Mesenteric fat pad (tissue), 1 donor: Measurements from ENCODE around the gene TAGLN3. TPM values are rescaled to one million over a fixed set of nuclear protein-coding genes. Genes with fewer than 3 reads are reported as not detected.
"Not testable (repeated sequence)": the region's sequence is repeated elsewhere in the genome, so short reads cannot be mapped to it uniquely, and the experiment has no call there.

Experiments used
- DNase-seq: peaks from one replicate; pipeline ENCODE4 v3.0.0-alpha.2; 2020; ENCODE audit warnings: low spot score
- total RNA-seq: library from RNA; stranded (reverse); fragmentation: NEBNext Ultra II Directional; extraction: Animal tissue kit (Norgen Biotek cat#: 25700); gene quantifications from one replicate; pipeline ENCODE4 v1.2.1, GENCODE V29; 2021
- donor health status: DM: yes; HTN: yes; CAD: no.

Gene TAGLN3
- total RNA-seq, 1 donor from 2014 or later, result not detected

DNA sequence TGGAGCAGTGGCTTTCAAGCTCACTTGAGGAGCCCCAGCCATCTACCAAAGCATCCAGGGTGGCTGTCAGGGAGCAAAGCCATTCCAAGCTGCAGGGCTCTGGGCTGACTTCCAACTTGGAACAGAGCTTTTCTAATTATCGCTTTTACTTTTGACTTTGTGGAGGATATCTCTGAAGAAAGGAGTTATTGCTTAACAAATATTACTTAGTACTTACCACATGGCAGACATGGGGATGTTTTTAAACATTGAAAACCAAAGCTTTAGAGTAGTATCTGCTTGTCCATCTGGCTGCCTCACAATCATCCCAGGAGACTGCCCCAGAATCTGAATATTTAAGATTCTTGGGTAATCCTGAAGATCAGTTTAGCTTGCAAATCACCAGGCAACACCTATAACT, 8.9 kb downstream of the TAGLN3 start:
- no peak for DNase-seq

DNA sequence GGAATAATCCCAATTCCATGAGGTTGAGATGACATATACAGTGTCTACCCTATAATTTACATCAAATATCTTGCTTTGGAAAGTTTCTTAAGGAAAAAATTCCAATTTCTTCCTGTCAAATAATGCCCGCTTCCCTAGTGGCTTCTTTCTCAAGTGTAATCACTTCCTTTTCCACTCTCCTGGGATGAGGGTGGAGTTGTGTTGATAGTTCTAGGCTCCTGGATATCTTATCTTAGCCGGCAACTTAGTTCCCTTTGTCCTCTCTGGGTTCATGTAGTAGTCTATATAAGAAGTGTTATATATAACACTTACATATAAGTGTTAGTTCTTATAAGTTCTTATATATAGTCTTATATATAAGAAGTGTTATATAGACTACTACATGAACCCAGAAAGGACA, 10.9 kb downstream of the TAGLN3 start:
- DNase-seq, result no peak

DNA sequence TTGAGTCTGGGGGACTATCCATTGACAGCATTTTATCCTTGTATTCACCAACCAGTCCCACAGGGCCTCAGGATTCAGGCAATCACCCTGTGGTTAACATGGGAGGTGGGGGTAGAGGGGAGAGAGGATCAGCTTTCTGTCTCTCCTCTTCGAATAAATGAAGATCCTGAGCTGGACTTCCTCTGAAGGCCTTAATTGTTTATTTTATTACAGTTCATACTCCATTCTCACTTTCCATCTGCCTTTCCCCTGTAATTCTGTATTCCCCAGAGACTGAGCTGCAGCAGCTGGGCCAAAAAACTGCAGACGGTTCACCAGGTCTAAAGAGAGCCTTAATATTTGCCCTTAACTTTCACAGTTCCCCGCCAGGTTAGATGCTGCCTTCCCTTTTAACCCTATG, 11.9 kb downstream of the TAGLN3 start:
- DNase-seq, result no peak

DNA sequence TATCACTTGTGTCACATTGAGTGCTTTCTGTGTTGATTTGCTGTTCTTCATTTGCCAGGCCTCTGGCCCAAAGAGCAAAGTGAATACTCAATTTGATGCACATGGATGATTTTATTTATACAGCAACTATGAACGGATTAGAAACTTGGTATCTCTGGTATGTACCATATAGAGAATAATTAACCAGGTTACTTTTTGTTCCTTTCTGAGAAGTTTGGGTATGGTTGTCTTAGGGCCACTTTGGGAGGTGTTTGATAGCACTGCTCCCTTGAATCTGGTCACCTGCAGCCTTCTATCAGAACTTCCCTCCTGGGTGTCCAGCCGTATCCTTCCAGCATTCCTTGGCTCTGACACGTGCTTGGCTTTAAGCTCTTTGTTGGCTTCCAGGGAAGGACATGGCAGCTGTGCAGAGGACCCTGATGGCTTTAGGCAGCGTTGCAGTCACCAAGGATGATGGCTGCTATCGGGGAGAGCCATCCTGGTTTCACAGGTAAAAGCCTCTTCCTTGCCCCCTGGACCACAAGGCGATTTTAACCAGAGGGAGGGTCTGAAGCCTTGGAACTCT, 12.7 kb downstream of the TAGLN3 start:
- no peak for DNase-seq

DNA sequence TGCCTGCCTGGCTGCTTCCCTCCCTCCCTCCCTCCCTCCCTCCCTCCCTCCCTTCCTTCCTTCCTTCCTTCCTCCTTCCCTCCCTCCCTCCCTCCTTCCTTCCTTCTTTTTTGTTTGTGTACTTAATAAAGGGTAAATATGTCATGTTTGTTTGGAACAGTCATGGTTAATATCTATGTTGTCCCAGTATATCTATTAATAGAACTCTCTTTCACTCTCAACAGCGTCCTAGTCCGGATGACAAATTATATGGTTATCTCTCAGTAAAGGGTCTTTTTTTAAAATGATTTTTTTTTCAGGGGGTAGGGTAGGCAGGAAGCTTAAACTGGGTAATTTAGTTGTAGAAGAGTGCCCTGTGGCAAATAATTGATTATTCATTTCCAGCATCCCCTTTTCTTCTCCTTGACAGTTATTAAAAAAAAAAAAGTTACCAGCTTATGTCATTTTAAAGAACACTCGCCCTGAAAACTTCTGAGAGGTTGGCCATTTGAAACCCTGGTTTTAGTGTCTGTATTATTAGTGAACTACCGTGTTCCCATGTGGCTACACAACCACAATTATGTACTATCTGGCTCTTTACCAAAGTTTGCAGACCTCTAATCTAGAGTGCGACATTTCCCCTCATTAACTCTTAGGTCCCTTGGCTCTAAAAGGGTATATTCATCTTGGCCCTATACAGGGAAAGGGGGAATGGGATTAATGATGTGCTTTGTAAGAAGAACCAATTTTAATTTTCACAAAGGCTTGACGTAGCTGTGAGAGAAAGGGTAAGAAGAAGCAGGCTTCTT, 13.7 kb downstream of the TAGLN3 start:
- DNase-seq, result no peak

DNA sequence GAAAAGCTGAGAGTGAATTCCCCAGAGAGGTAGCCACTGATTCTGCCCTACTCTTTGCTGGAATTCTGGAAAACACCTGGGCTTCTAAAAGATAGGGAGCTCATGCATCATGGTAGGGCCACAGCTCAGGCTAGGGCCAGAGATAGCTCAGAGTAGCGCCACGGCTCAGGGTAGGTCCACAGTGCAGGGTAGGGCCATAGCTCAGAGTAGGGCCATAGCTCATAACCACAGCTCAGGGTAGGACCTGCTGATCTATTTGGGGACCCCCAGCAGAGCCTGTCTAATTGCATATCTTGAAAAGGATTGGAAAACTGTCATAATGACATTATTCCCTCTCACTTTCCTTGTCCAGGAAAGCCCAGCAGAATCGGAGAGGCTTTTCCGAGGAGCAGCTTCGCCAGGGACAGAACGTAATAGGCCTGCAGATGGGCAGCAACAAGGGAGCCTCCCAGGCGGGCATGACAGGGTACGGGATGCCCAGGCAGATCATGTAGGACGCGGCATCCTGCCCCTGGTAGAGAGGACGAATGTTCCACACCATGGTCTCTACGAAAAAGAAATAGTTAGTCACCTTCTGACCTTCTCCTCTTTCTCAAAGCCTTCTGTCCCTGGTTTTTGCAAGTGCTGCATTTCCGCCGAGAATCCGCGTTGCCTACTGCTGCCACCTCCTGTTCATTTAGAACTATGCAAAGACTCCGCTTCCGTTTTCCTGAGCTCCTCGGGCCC, 14.5 kb downstream of the TAGLN3 start:
- no peak for DNase-seq

DNA sequence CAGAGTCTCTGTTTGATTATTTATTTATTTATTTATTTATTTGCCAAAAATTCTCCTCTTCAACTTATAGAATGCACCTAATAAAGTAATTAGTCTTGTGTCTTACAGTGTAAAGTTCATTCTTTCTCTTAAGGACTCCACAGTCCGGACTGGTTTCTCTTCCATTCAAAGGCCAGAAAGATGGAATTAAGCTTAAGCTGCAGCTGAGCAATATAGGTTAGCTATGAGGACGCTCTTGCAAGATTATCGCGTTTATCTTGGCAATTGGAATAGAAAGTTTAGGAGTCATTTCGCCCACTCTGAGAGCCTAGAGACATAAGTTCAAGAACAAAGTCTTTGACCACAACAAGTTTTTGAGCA, 15.0 kb downstream of the TAGLN3 start:
- DNase-seq, result no peak

DNA sequence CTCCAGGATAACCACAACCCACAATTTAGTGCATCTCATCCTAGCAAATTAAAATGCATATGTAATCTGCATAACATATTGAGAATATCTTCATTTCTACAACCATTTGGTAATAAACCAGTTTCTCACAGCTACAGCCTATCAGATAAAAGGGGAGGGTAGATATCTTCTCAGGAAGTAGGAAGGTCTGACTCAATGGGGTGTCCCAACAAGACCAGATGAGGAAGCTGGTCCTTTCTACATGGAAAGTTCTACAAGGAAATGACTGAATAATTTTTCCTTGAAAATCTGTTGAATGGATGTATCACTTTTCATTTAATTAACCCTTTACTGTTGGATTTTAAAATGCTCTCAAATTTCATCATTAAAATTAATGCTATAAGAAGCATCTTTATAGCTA, 18.4 kb downstream of the TAGLN3 start:
- DNase-seq, result no peak

DNA sequence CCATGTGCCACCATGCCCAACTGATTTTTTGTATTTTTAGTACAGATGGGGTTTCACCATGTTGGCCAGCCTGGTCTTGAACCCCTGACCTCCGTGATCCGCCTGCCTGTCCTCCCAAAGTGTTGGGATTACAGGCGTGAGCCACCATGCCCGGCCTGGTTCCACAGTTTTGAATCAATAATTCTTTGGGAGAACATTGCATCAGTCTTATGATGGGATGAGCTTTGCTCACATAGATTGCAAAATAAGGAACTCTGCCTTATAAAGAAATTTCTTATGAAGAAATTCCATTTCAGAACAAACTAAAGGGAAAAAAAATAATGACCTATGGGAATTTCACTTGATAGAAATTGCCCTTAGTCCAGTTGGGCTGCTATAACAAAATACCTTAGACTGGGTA, 20.0 kb downstream of the TAGLN3 start:
- no peak for DNase-seq

DNA sequence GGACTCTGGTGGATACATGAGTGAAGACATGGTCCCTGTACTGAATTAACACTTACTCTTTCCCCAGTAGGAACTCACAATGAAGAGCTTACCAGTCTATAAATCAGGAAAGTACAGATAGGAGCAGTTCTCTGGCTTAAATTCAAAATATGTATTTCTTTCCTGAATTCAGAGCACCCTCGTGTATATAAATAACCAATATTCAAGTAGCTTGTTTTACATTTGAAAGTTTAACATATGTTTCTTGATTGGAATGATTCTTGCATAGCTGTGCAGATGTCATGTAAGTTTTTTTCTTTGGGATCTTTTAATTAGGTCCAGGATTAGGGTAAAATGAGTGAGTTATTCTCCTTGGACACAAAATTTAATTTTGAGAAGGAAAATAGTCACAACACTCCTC, 21.0 kb downstream of the TAGLN3 start:
- DNase-seq, result no peak

DNA sequence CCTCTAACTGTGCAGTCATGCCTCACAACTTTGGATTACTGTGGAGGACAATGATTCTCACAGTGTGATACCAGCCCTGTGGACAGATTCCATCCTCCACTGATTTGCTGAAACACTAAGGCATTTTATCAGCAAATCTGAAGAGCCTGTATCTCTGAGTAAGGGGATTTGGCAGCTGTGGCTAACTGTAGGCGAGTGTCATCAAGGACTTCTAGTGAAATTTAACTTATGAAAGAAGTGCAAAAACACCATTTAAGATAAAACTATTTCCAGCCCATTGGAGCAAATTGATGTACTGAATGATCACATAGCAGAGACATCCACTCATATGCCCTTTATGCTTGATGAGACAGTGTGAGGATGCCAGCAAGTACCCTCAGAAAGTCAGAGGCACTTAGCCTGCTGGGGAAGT, 22.0 kb downstream of the TAGLN3 start:
- DNase-seq, result no peak

DNA sequence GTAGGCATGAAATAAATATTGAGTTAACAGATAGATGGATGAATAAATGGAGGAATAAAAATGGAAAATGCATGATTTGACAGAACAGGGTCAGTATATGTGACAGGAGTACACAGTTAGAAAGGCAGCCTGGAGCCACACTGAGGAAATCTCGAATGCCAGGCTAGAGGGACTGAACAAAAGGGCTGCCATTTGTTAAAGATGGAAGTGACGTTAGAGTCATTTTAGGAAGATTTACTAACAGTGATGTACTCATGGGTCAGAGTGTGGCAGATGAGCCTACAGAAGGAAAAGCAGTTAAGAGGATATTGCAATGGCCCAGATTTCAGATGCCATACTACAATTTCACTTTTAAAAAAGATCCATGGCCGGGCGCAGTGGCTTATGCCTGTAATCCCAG, 28.4 kb downstream of the TAGLN3 start:
- no peak for DNase-seq

DNA sequence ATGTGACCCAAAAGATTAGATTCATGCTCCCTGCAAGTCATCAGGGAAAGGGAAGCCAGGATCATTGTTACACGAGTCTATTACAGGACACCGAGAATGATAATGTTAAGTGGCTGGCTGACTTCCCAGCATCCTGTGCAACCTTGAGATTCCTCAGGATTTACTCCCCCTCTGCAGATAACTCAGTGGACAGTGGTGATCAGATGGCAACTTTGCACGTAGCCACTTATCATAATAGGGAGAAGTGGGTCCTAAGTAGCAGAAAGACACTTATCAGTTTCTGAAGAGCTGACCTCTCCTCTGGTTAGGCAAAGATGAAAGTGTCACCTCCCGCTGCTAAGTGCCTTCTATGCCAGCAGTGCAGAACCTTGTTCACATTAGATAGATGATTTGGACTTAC, 29.1 kb downstream of the TAGLN3 start:
- DNase-seq, result no peak

DNA sequence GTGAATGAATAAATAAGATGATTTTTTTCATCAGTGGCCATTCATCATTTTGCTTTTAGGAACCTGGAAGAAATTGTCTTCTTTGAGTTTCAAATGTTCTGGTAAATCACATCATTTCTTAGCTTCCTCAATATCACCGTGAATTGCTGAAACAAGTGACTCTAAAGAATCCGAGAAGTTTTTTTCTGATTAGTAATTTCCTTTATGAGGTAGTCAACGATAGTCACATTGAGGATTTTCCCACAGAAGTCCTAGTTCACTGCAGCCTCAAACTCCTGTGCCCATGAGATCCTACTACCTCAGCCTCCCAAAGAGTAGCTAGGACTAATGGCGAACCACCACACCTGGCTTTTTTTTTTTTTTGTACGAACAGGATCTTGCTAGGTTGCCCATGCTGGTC, 32.2 kb downstream of the TAGLN3 start:
- DNase-seq, result no peak

DNA sequence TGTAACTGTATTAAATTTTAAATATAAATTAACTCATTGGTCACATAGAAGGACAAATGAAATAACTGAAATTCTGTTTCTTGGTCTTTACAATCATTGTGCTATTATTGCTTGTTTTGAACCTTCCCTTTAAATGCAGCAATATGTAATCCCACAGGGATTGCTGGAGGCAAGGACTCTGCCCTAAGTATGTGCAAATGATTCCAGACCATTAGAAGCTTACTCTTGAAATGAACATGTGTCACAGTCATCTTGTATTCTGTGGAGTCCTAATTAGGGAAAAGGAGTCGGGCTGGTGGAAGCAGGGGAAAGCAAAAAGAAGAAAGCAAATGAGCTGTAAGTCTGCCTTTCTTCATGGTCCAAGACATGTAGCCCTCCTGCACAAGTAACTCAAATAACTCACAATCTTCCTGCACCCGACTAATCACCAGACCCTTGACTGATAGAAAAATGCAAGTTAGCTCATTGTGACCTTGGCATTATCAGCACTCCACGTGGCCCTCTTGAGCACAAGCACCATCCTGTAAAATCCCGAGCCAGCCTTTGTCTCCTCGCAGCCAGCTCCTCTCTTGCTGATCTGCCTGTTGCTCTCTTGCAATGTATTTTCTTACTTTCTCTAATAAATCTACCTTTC, 33.5 kb downstream of the TAGLN3 start:
- no peak for DNase-seq

DNA sequence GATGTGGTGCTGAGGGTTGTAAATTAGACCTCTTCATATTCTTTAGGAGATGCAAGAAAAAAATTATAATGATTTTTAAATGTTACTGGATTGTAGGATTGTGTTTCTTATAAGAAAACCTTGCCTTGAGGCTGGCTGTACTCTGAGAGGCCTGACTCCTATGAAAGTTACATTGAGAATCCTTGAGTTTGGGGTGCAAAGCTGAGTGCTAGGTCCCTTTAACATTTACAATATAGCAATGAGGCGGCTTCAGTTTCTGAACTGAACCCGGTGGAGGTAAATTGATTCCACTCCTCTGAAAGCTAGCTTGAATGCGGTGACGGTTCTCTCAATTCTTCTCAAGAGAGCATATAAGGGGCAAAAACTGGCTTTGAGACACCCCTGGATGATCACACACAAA, 35.7 kb downstream of the TAGLN3 start, which contains the start of gene TMPRSS7:
Gene TMPRSS7, plus strand, starts transcription at position 301 of the 400 bp plus-strand sequence. CDS start 110 bp downstream, outside the sequence.
- no peak for DNase-seq

DNA sequence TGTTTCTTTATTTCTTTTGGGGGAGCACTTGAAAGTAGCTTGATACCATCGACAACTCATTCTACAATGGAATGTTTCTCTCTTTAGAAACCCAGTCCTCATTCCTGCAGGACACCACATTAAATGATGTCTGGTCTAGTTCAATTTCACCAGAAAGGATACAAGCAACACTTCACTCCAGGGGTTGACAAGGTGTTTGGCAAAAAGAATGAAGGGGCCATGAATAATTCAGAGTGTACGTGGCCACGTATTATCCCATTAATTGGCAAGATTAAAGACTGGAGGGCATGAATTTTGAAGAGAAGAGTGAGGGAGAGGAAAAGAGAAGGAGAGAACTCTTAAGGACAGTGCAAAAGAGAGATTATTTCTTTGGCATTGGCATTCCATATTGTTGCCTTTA, 36.5 kb downstream of the TAGLN3 start:
- no peak for DNase-seq

DNA sequence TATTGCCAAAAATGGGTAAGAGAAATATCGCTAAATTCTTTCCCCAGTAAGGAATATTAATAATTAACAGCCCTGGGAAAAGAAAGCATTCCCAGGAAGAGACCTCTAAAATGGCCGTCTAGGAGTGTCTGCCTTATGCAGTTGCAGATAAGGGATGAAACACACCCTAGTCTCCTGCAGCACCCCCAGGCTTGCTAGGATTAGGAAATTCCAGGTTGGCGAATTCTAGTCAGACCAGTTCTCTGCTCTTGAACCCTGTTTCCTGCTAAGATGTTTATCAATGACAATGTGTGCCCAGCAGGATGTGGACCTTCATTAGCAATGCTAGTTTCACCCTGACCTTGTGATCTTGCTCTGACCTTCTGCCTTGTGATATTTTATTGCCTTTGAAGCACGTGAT, 38.5 kb downstream of the TAGLN3 start:
- DNase-seq, result not testable (repeated sequence)

DNA sequence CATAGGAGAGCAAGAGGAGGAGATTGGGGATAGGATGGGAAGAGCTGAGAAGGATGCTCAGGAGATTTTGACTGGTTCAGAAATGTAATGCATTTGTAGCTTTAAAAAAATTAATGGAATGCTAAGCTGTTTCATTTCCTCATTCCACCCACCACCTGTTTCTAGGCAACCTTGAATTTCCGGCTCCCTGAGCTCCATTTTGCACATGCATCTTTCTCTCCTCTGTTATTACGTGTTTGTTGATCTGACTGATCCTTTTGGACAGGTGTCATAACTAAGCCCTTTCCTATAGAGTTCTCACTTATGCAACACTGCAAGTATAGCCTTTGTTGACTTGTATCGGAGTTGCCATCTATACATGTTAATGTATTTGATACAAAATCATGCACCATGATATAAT, 40.1 kb downstream of the TAGLN3 start:
- no peak for DNase-seq

DNA sequence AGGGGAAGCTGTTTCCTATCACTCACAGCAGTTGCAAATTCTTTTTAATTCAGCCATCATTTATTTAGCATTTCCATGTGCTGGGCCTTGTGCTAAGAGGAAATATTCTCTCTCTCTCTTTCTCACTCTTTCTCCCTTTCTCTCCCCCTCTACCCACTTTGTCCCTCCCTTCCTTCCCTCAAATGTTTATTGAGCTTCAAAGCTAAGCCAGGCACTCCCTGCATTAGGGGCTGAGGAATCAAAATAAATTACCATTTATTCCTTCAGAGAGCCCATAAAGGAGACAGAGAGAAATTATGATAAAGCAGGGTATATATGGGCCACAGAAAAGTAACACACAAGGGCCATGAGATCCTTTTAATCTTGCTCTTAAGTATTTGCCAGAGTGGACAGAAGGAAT, 42.6 kb downstream of the TAGLN3 start:
- no peak for DNase-seq

DNA sequence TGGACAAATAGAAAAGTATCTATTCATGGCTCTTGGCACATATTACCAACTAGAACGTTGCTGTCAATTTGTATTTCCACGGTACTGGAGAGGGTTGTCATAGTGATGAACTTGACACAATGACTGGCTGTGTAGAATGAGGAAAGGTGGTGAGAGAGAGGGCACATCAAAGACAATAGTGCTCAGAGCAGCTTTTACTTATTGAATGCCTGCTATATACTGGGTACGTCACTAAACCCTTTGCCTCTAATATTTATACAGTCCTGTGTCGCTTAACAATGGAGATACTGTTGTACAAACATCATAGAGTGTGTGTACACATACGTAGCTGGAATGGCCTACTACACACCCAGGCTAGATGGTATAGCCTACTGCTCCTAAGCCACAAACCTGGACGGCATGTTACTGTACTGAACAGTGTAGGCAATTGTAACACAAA, 44.1 kb downstream of the TAGLN3 start:
- DNase-seq, result no peak

DNA sequence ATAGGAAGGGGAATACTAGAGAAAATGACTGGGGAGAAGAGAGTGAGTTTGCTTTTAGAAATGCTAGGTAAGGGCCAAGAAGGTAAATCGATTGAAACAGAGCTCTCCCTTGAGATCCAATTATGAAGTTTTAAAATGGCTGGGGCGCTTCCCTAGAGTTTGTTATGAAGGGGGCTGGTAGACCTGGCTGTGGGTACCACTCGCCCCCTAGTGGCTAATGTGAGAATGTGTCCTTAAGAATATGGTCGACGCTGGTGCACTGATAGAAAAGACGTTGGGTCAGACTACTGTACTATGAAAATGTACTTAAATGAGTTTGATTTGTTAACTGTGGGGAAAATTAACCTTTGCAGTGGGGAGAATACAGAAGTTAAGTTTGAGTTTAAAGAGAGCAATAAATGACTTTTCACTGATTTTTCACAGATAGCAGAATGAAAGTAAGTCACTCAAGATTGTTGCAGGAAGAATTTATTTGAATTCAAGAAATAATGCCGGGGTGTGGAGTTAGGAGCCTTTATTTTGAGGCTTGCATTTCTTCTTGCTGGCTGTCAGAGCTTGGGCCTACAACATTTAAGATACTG, 45.0 kb downstream of the TAGLN3 start:
- no peak for DNase-seq
